Ascending aorta (tissue), 2 donors: Measurements from ENCODE around the gene SLC35B2. TPM values are rescaled to one million over a fixed set of nuclear protein-coding genes. Genes with fewer than 3 reads are reported as not detected.

Experiments used
- DNase-seq, 2 donors: peaks; one replicate each; pipeline ENCODE4 v3.0.0-alpha.2; 2019; ENCODE audit warnings: low spot score in 2 of 2
- H3K27ac ChIP-seq, 2 donors: fragments of 200-600 bp; sonication (generic); one replicate each; pipeline ENCODE4 v1.5.1; 2016 to 2017; ENCODE audit warnings: mild to moderate bottlenecking in 1 of 2
- H3K27me3 ChIP-seq: fragments of 200-600 bp; sonication (generic); one replicate; pipeline ENCODE4 v1.5.1; 2017
- H3K36me3 ChIP-seq, 2 donors: fragments of 200-600 bp; sonication (generic); one replicate each; pipeline ENCODE4 v1.5.1; 2016
- H3K4me1 ChIP-seq, 2 donors: fragments of 200-600 bp; sonication (generic); one replicate each; pipeline ENCODE4 v1.5.1; 2016 to 2017; ENCODE audit warnings: mild to moderate bottlenecking in 1 of 2
- H3K4me3 ChIP-seq, 2 donors: fragments of 200-600 bp; sonication (generic); one replicate each; pipeline ENCODE4 v1.5.1; 2016 to 2017; ENCODE audit warnings: mild to moderate bottlenecking in 1 of 2
- H3K9me3 ChIP-seq, 2 donors: fragments of 200-600 bp; sonication (generic); one replicate each; pipeline ENCODE4 v1.5.1; 2016
- CTCF ChIP-seq, 3 experiments: fragments of 200-600 bp in 2 of 3; fragments of 450-650 bp in 1 of 3; sonication (generic) in 2 of 3; IDR thresholded peaks; one replicate each; pipeline ENCODE4 v1.5.1; 2016 to 2019; ENCODE audit warnings: antibody characterized with exemption in 3 of 3, mild to moderate bottlenecking in 1 of 3, moderate library complexity in 1 of 3
- intact Hi-C: fragments of 100-400 bp; cut with DNase I; formaldehyde crosslinking; loops from one replicate; pipeline ENCODE4 v1.15.1; 2023
- total RNA-seq: library from RNA; depleted of rRNA; stranded (reverse); fragments of >200 nt; gene quantifications from one replicate; pipeline ENCODE4 v1.1.0, GENCODE V29; 2016

The SLC35B2 gene
- total RNA-seq = 9.9 TPM

DNA sequence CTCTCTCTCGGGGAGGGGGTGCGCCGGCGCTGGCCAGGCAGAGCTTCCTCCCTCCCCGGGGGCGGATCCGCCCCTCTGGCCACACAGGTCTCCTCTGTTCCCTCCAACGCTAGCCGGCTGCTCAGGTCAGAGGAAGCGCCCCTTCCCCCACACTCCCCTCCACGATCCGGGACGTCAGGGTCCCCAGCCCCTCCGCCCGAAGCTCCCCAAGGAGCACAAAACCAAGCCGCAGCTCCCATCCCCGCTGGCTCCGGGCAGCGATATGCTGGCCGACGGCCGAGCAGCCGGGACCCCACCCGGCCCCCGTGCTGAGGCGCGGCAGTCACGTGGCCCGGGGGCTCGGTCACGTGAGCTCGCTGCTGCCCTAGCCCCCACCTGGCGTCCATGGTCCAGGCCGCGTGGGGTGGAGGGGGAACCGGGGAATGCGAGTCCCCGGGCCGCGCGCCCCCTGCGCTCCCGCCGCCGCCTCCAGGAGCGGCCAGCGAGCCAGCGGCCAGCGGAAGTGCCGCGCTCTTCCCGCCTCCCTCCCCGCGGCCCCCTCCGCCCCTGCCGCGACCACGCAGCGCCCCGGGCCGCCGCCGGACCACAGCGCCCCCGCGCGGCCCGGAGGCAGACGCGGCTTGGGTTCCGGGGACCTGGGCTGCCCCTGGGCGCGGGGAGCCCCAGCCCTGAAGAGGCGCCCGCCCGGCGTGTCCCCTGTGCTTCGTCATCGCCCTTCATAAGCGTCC, at the start of gene SLC35B2:
SLC35B2 (minus strand) TSS at position 504 of the 728 bp plus-strand sequence; CDS start at position 386, 118 bp downstream.
- Histone ChIP-seq H3K27me3 (no peaks in the 10 kb centered on the region), H3K4me3 (peak within 1 kb of the TSS; percentile 77 to 79), H3K36me3 (peaks cover 29 to 30% of the 10 kb centered on the region in 2 donors), H3K4me1 (peaks cover 0 to 13% of the 10 kb centered on the region in 2 donors), H3K9me3 (no peaks in the 10 kb centered on the region), H3K27ac (peak within 1 kb of the TSS; percentile 73 to 87)
- peak in 1 of 2 donors; percentile 81 for DNase-seq
- intact Hi-C loops = loop anchor here (1.0 to 2.0 kb wide), 3 partner anchors 18 to 85 kb away; partner anchors contain the start of gene SLC29A1
- peak in 2 of 3 experiments; percentile 51 to 93 for TF ChIP-seq CTCF (IDR thresholded peaks at IDR 0.05)

GRCh38 chr6:44306710-44307109, 49.4 kb upstream of the SLC35B2 start:
- H3K36me3 ChIP-seq = peaks cover 73 to 88% of the 10 kb centered on the region in 2 donors
- no peaks in the 10 kb centered on the region for H3K9me3 ChIP-seq

GRCh38 chr6:44305200-44305725, 47.9 kb upstream of the SLC35B2 start:
- Histone ChIP-seq H3K27me3 (no peaks in the 10 kb centered on the region), H3K27ac (no peak overlapping the region), H3K36me3 (peaks cover 69 to 87% of the 10 kb centered on the region in 2 donors), H3K4me1 (no peaks in the 10 kb centered on the region), H3K4me3 (no peak overlapping the region), H3K9me3 (no peaks in the 10 kb centered on the region)
- no peak for TF ChIP-seq CTCF (IDR thresholded peaks at IDR 0.05)
- DNase-seq = no peak
- intact Hi-C loops = no loop called here

More at GRCh38 chr6:44306710-44307109, 49.4 kb upstream of the SLC35B2 start:
- TF ChIP-seq CTCF (IDR thresholded peaks at IDR 0.05) = no peak
- H3K4me1 ChIP-seq = no peaks in the 10 kb centered on the region
- no peak overlapping the region for H3K27ac ChIP-seq
- no peak for DNase-seq
- H3K4me3 ChIP-seq = no peak overlapping the region
- intact Hi-C loops = no loop called here
- no peaks in the 10 kb centered on the region for H3K27me3 ChIP-seq

GRCh38 chr6:44304282-44305199, 47.2 kb upstream of the SLC35B2 start:
- TF ChIP-seq CTCF (IDR thresholded peaks at IDR 0.05) = peak; percentile 53 to 67 (median 55)
- Histone ChIP-seq H3K36me3 (peaks cover 62 to 82% of the 10 kb centered on the region in 2 donors), H3K27me3 (no peaks in the 10 kb centered on the region), H3K4me1 (no peaks in the 10 kb centered on the region), H3K27ac (no peak overlapping the region), H3K4me3 (no peak overlapping the region), H3K9me3 (no peaks in the 10 kb centered on the region)
- intact Hi-C loops = no loop called here
- no peak for DNase-seq

DNA sequence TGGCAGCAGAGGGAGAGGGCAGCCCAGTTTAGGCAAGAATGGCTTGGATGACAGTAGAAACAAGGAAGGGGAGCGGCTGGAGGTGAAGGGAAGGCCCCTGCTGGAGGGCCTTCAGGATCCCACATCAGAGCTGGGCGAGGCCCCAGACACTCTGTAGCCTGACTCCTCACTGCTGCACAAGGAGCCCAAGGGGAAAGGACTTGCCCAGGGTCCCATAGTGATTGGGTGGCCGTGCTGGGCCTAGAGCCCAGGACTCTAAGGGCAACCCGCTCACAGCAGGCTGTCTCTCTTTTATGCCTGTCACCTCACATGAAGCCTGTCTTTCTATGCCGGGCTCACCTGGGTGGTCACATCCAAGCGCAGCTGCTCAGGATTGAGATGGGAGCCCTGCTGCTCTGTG, 46.5 kb upstream of the SLC35B2 start:
- intact Hi-C loops = no loop called here
- no peaks in the 10 kb centered on the region for H3K27me3 ChIP-seq
- no peak for TF ChIP-seq CTCF (IDR thresholded peaks at IDR 0.05)
- H3K4me3 ChIP-seq = no peak overlapping the region
- no peaks in the 10 kb centered on the region for H3K4me1 ChIP-seq
- H3K36me3 ChIP-seq = peaks cover 57 to 75% of the 10 kb centered on the region in 2 donors
- no peak for DNase-seq
- H3K27ac ChIP-seq = no peak overlapping the region
- no peaks in the 10 kb centered on the region for H3K9me3 ChIP-seq
